ENCODE measurements around the gene ADORA3. TPM values are rescaled to one million over a fixed set of nuclear protein-coding genes. Genes with fewer than 3 reads are reported as not detected.

ADORA3 gene
- total and polyA plus RNA-seq, 2 of the 4 experiments (the other 2 are of a cell fraction): not detected

DNA sequence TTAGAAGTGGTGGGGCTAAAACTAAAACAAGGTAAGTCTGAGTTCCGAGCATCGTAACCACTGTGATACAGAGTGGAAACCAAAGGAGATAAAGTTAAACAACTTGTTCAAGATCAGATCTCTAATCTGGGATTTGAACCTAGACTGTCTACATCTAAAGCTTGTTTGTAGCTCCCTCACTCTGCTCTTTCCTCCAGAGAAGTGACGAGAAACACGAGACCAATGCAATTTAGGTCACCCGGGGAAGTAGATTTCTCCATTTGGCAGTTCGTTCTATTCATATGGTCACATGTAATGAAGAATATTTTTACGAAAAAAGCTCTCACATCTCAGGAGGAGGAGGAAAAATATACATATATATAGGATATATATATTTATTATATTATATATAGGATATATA, 1.8 kb downstream of the ADORA3 start:
- no peak overlapping the region for H2BK15ac ChIP-seq (ENCODE audit: low read depth, low read length)
- no peak for DNase-seq
- H3K9me1 ChIP-seq (ENCODE audit: insufficient read depth, low read length): no peaks in the 10 kb centered on the region
- H3K27ac ChIP-seq (ENCODE audit: insufficient read depth, low read length): no peak overlapping the region
- H3K4ac ChIP-seq (ENCODE audit: low read depth, low read length): no peak overlapping the region
- in situ Hi-C loops (cut with MboI; ENCODE audit: low sequenced_read_pairs): no loop called here
- dilution Hi-C loops (cut with HindIII; ENCODE audit: low sequenced_read_pairs, unreplicated experiment): no loop called here
- no peaks in the 10 kb centered on the region for H3K79me1 ChIP-seq (ENCODE audit: low read depth in 1 of 2, low read length in 2 of 2)
- no peak overlapping the region for H3K23ac ChIP-seq (ENCODE audit: low read depth, low read length)
- H3K4me2 ChIP-seq (ENCODE audit: low read depth, low read length): no peak overlapping the region
- peaks cover 29% of the 10 kb centered on the region for H3K27me3 ChIP-seq (ENCODE audit: control insufficient read depth, insufficient read depth, low read length)
- no peaks in the 10 kb centered on the region; the same call in 1 of the 2 replicates for H3K9me3 ChIP-seq (ENCODE audit: control insufficient read depth, insufficient read depth, low read length)
- H2AFZ ChIP-seq (replicated peaks; ENCODE audit: low read length, poor library complexity): no peak overlapping the region
- no peak for ATAC-seq (ENCODE audit: low read depth)
- WGBS, 2 experiments (ENCODE audit: extremely low coverage in 2 of 2, insufficient read length in 1 of 2): no CpG with 5 or more reads among the region's 7 CpGs
- no peak overlapping the region for H4K5ac ChIP-seq (ENCODE audit: low read depth, low read length)
- no peak overlapping the region for H4K91ac ChIP-seq (ENCODE audit: insufficient read depth, low read depth, low read length)
- no peak overlapping the region for H2BK20ac ChIP-seq (ENCODE audit: low read depth, low read length)
- TF ChIP-seq CEBPB (IDR thresholded peaks at IDR 0.05; ENCODE audit: low read depth, low read length): no peak
- no peak for TF ChIP-seq MAZ (IDR thresholded peaks at IDR 0.05; ENCODE audit: borderline replicate concordance, low read depth, low read length)
- TF ChIP-seq CHD1 (IDR thresholded peaks at IDR 0.05; ENCODE audit: low read depth, low read length): no peak
- TF ChIP-seq BHLHE40 (IDR thresholded peaks at IDR 0.05; ENCODE audit: low read depth, low read length): no peak
- TF ChIP-seq SMC3 (IDR thresholded peaks at IDR 0.05; ENCODE audit: low read depth, low read length): no peak
- TF ChIP-seq, protein P1, sequence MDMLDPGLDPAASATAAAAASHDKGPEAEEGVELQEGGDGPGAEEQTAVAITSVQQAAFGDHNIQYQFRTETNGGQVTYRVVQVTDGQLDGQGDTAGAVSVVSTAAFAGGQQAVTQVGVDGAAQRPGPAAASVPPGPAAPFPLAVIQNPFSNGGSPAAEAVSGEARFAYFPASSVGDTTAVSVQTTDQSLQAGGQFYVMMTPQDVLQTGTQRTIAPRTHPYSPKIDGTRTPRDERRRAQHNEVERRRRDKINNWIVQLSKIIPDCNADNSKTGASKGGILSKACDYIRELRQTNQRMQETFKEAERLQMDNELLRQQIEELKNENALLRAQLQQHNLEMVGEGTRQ (IDR thresholded peaks at IDR 0.05; ENCODE audit: low read depth, low read length): no peak
- TF ChIP-seq RCOR1 (IDR thresholded peaks at IDR 0.05; ENCODE audit: insufficient replicate concordance, low read length): no peak
- TF ChIP-seq POLR2A (IDR thresholded peaks at IDR 0.05; ENCODE audit: low read depth, low read length): no peak
- TF ChIP-seq, protein P2, sequence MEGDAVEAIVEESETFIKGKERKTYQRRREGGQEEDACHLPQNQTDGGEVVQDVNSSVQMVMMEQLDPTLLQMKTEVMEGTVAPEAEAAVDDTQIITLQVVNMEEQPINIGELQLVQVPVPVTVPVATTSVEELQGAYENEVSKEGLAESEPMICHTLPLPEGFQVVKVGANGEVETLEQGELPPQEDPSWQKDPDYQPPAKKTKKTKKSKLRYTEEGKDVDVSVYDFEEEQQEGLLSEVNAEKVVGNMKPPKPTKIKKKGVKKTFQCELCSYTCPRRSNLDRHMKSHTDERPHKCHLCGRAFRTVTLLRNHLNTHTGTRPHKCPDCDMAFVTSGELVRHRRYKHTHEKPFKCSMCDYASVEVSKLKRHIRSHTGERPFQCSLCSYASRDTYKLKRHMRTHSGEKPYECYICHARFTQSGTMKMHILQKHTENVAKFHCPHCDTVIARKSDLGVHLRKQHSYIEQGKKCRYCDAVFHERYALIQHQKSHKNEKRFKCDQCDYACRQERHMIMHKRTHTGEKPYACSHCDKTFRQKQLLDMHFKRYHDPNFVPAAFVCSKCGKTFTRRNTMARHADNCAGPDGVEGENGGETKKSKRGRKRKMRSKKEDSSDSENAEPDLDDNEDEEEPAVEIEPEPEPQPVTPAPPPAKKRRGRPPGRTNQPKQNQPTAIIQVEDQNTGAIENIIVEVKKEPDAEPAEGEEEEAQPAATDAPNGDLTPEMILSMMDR (conservative IDR thresholded peaks at IDR 0.05; ENCODE audit: low read depth, low read length): no peak
- TF ChIP-seq MAFK (IDR thresholded peaks at IDR 0.05; ENCODE audit: low read depth, low read length): no peak
- TF ChIP-seq RFX5 (IDR thresholded peaks at IDR 0.05; ENCODE audit: low read depth, low read length): no peak
- TF ChIP-seq FOS (IDR thresholded peaks at IDR 0.05; ENCODE audit: low read depth, low read length): no peak
- no peak for TF ChIP-seq MXI1 (IDR thresholded peaks at IDR 0.05; ENCODE audit: borderline replicate concordance, low read depth, low read length)
- no peak for TF ChIP-seq RAD21 (IDR thresholded peaks at IDR 0.05; ENCODE audit: low read length)
- TF ChIP-seq, protein P3, sequence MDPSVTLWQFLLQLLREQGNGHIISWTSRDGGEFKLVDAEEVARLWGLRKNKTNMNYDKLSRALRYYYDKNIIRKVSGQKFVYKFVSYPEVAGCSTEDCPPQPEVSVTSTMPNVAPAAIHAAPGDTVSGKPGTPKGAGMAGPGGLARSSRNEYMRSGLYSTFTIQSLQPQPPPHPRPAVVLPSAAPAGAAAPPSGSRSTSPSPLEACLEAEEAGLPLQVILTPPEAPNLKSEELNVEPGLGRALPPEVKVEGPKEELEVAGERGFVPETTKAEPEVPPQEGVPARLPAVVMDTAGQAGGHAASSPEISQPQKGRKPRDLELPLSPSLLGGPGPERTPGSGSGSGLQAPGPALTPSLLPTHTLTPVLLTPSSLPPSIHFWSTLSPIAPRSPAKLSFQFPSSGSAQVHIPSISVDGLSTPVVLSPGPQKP (IDR thresholded peaks at IDR 0.05; ENCODE audit: borderline replicate concordance, low read depth, low read length): no peak
- no peak for TF ChIP-seq NFE2L2 (IDR thresholded peaks at IDR 0.05; ENCODE audit: low read depth, low read length)
- no peaks in the 10 kb centered on the region for H3K4me1 ChIP-seq (ENCODE audit: control insufficient read depth, insufficient read depth, low read length)
- no TSS peak for BruUV-seq (replicated peaks)
- POLR2A ChIA-PET (ENCODE audit: unreplicated experiment): no interaction called here
- H3K14ac ChIP-seq (replicated peaks; ENCODE audit: low read depth, low read length): no peak overlapping the region
- H3K18ac ChIP-seq (ENCODE audit: low read depth, low read length): no peak overlapping the region
- no peak overlapping the region for H4K8ac ChIP-seq (ENCODE audit: low read depth in 2 of 2, low read length in 2 of 2)
- H3K56ac ChIP-seq (ENCODE audit: extremely low read depth, insufficient read depth, low read length): no peak overlapping the region
- H3K4me3 ChIP-seq (ENCODE audit: insufficient read depth, low read depth, low read length): no peak overlapping the region
- no peak overlapping the region for H2AK5ac ChIP-seq (ENCODE audit: low read depth, low read length)
- intact Hi-C loops (cut with micrococcal nuclease): no loop called here
- no peaks in the 10 kb centered on the region for H4K20me1 ChIP-seq (ENCODE audit: insufficient read depth, low read length)
- no peak overlapping the region for H2AK9ac ChIP-seq (replicated peaks; ENCODE audit: low read depth, low read length, poor library complexity)
- no peak overlapping the region for H2BK120ac ChIP-seq (ENCODE audit: low read depth, low read length)
- no peaks in the 10 kb centered on the region for H3K36me3 ChIP-seq (ENCODE audit: control insufficient read depth, insufficient read depth, low read length)
- no peak overlapping the region for H2BK5ac ChIP-seq (ENCODE audit: low read depth, low read length, poor library complexity, severe bottlenecking)
- H3K9ac ChIP-seq (ENCODE audit: low read depth, low read length): no peak overlapping the region
- CTCF ChIA-PET: interaction anchor here (1.2 kb wide), 1 partner anchor 20 kb away, joined by 3 read pairs; no protein-coding TSS in a partner anchor
